HG03520 (cell line): Measurements from ENCODE around the gene ENPP3.
"Not testable (repeated sequence)": the region's sequence is repeated elsewhere in the genome, so short reads cannot be mapped to it uniquely, and the experiment has no call there.

ENCODE experiments used
- ATAC-seq: cut with Tn5 transposase; IDR thresholded peaks from one replicate; pipeline ENCODE4 v1.9.1; 2021; ENCODE audit warnings: mild to moderate bottlenecking, moderate library complexity; ENCODE audit not compliant: unreplicated experiment

Gene ENPP3

GRCh38 chr6:131733376-131734016 is 96.4 kb downstream of the ENPP3 start:
- no peak for ATAC-seq

GRCh38 chr6:131736003-131736596 is 99.0 kb downstream of the ENPP3 start:
- ATAC-seq, result no peak

GRCh38 chr6:131736811-131737210 is 99.7 kb downstream of the ENPP3 start:
- no peak for ATAC-seq

GRCh38 chr6:131739136-131739535 is 102.0 kb downstream of the ENPP3 start:
- no peak for ATAC-seq

GRCh38 chr6:131740161-131740560 is 103.1 kb downstream of the ENPP3 start:
- no peak for ATAC-seq

GRCh38 chr6:131741688-131742393 is 104.7 kb downstream of the ENPP3 start:
- no peak for ATAC-seq

GRCh38 chr6:131744432-131745287 is 107.6 kb downstream of the ENPP3 start:
- no peak for ATAC-seq

GRCh38 chr6:131745476-131745875 is 108.4 kb downstream of the ENPP3 start:
- no peak for ATAC-seq

- no peak for ATAC-seq
Measured at GRCh38 chr6:131747821-131748353, 110.8 kb downstream of the ENPP3 start.

- ATAC-seq, result no peak
Measured at GRCh38 chr6:131749023-131749422, 111.9 kb downstream of the ENPP3 start.

- ATAC-seq, result not testable (repeated sequence)
Measured at GRCh38 chr6:131751012-131751715, 114.1 kb downstream of the ENPP3 start.

GRCh38 chr6:131754088-131754487 is 117.0 kb downstream of the ENPP3 start:
- ATAC-seq, result no peak

GRCh38 chr6:131754715-131755567 is 117.8 kb downstream of the ENPP3 start:
- ATAC-seq, result no peak

- no peak for ATAC-seq
Measured at GRCh38 chr6:131755597-131755996, 118.5 kb downstream of the ENPP3 start.

GRCh38 chr6:131756039-131756438 is 118.9 kb downstream of the ENPP3 start:
- ATAC-seq, result no peak

GRCh38 chr6:131758920-131759319 is 121.8 kb downstream of the ENPP3 start:
- ATAC-seq, result no peak

GRCh38 chr6:131761060-131761761 is 124.1 kb downstream of the ENPP3 start:
- no peak for ATAC-seq

GRCh38 chr6:131761762-131762067 is 124.6 kb downstream of the ENPP3 start:
- no peak for ATAC-seq

GRCh38 chr6:131762984-131763383 is 125.9 kb downstream of the ENPP3 start:
- ATAC-seq, result no peak
